IMR-90 (cell line): ENCODE measurements around the gene ABHD17C. TPM values are rescaled to one million over a fixed set of nuclear protein-coding genes. Genes with fewer than 3 reads are reported as not detected.

Experiments
- ATAC-seq: fragments of 200-7000 bp; cut with Tn5 transposase; 2 replicates; pipeline ENCODE4 v1.9.1; 2020; ENCODE audit warnings: low read depth, mild to moderate bottlenecking, moderate library complexity
- BruUV-seq: library from RNA; stranded (reverse); fragments of 400-500 nt; replicated peaks from 2 replicates; lab custom pipeline; 2021; lab: Mats Ljungman, UMichigan
- CTCF ChIA-PET: fragments of 300-600 bp; formaldehyde crosslinking; extraction: SDS; loops from one replicate; lab custom pipeline; 2021; ENCODE audit warnings: antibody characterized with exemption; lab: Yijun Ruan, JAX
- POLR2A ChIA-PET: fragments of 300-600 bp; sonication (Branson Sonifier 250); formaldehyde crosslinking; loops from one replicate; lab custom pipeline; 2022; ENCODE audit warnings: antibody characterized with exemption; ENCODE audit not compliant: unreplicated experiment; lab: Charles Lee
- DNase-seq: peaks from one replicate; pipeline ENCODE4 v3.0.0; 2013
- H2AFZ ChIP-seq: replicated peaks from 2 replicates; pipeline ENCODE3; 2013; ENCODE audit warnings: low read length, mild to moderate bottlenecking; ENCODE audit not compliant: poor library complexity
- H2AK5ac ChIP-seq: 2 replicates; pipeline ENCODE4 v1.6.1; 2013; ENCODE audit warnings: low read depth, low read length, inconsistent platforms
- H2AK9ac ChIP-seq: replicated peaks from 2 replicates; pipeline ENCODE3; 2013; ENCODE audit warnings: mild to moderate bottlenecking, low read depth, low read length, moderate library complexity; ENCODE audit not compliant: poor library complexity
- H2BK120ac ChIP-seq: 2 replicates; pipeline ENCODE4 v1.6.1; 2013; ENCODE audit warnings: low read depth, low read length, inconsistent platforms
- H2BK15ac ChIP-seq: 3 replicates; pipeline ENCODE4 v1.6.1; 2013; ENCODE audit warnings: low read depth, low read length, inconsistent platforms
- H2BK20ac ChIP-seq: 2 replicates; pipeline ENCODE4 v1.6.1; 2013; ENCODE audit warnings: low read depth, mild to moderate bottlenecking, inconsistent platforms, low read length, moderate library complexity
- H2BK5ac ChIP-seq: 2 replicates; pipeline ENCODE4 v1.6.1; 2013; ENCODE audit warnings: mild to moderate bottlenecking, low read depth, low read length, inconsistent platforms; ENCODE audit not compliant: poor library complexity, severe bottlenecking
- H3K14ac ChIP-seq: replicated peaks from 2 replicates; pipeline ENCODE4 v1.6.1; 2013; ENCODE audit warnings: low read depth, low read length, inconsistent platforms
- H3K18ac ChIP-seq: 2 replicates; pipeline ENCODE4 v1.6.1; 2013; ENCODE audit warnings: low read depth, low read length, control low read depth
- H3K23ac ChIP-seq: 2 replicates; pipeline ENCODE4 v1.6.1; 2013; ENCODE audit warnings: low read depth, low read length, inconsistent platforms
- H3K27ac ChIP-seq: 2 replicates; pipeline ENCODE4 v1.5.1; 2013; ENCODE audit warnings: mild to moderate bottlenecking, control low read depth, low read length; ENCODE audit not compliant: insufficient read depth
- H3K27me3 ChIP-seq: 2 replicates; pipeline ENCODE4 v1.6.1; 2013; ENCODE audit warnings: low read length; ENCODE audit not compliant: control insufficient read depth, insufficient read depth
- H3K36me3 ChIP-seq: 2 replicates; pipeline ENCODE4 v1.6.1; 2013; ENCODE audit warnings: low read length, mixed read lengths; ENCODE audit not compliant: control insufficient read depth, insufficient read depth
- H3K4ac ChIP-seq: 2 replicates; pipeline ENCODE4 v1.6.1; 2013; ENCODE audit warnings: low read depth, low read length, inconsistent platforms
- H3K4me1 ChIP-seq: 2 replicates; pipeline ENCODE4 v1.6.1; 2013; ENCODE audit warnings: low read length, mixed read lengths; ENCODE audit not compliant: control insufficient read depth, insufficient read depth
- H3K4me2 ChIP-seq: 2 replicates; pipeline ENCODE4 v1.6.1; 2013; ENCODE audit warnings: low read depth, mild to moderate bottlenecking, control low read depth, low read length, moderate library complexity
- H3K4me3 ChIP-seq: 2 replicates; pipeline ENCODE4 v1.5.1; 2013; ENCODE audit warnings: low read depth, mild to moderate bottlenecking, control low read depth, low read length, moderate library complexity; ENCODE audit not compliant: insufficient read depth
- H3K56ac ChIP-seq: 2 replicates; pipeline ENCODE4 v1.6.1; 2013; ENCODE audit warnings: low read length, inconsistent platforms; ENCODE audit not compliant: insufficient read depth; ENCODE audit errors: extremely low read depth
- H3K79me1 ChIP-seq, 2 experiments: 2 replicates each; pipeline ENCODE4 v1.6.1; 2013; ENCODE audit warnings: low read length in 2 of 2, inconsistent platforms in 1 of 2, low read depth in 1 of 2
- H3K9ac ChIP-seq: 2 replicates; pipeline ENCODE4 v1.6.1; 2013; ENCODE audit warnings: low read depth, low read length, control low read depth
- H3K9me1 ChIP-seq: 2 replicates; pipeline ENCODE4 v1.6.1; 2013; ENCODE audit warnings: low read length, inconsistent platforms; ENCODE audit not compliant: insufficient read depth
- H3K9me3 ChIP-seq: 2 replicates; pipeline ENCODE4 v1.6.1; 2013; ENCODE audit warnings: low read length; ENCODE audit not compliant: control insufficient read depth, insufficient read depth
- H4K20me1 ChIP-seq: 2 replicates; pipeline ENCODE4 v1.6.1; 2013; ENCODE audit warnings: low read length, inconsistent platforms; ENCODE audit not compliant: insufficient read depth
- H4K5ac ChIP-seq: 2 replicates; pipeline ENCODE4 v1.6.1; 2013; ENCODE audit warnings: mild to moderate bottlenecking, low read depth, low read length, control low read depth
- H4K8ac ChIP-seq, 2 experiments: 2 replicates each; pipeline ENCODE4 v1.6.1; 2013; ENCODE audit warnings: low read depth in 2 of 2, low read length in 2 of 2, control low read depth in 1 of 2, inconsistent platforms in 1 of 2
- H4K91ac ChIP-seq: 2 replicates; pipeline ENCODE4 v1.6.1; 2013; ENCODE audit warnings: low read depth, low read length, inconsistent platforms; ENCODE audit not compliant: insufficient read depth
- FOS ChIP-seq: fragments of 150-350 bp; IDR thresholded peaks from 2 replicates; pipeline ENCODE4 v1.6.1; 2016; ENCODE audit warnings: low read depth, low read length
- MAFK ChIP-seq: IDR thresholded peaks from 2 replicates; pipeline ENCODE4 v1.6.1; 2012; ENCODE audit warnings: low read depth, low read length, improper control_type of control experiment
- MXI1 ChIP-seq: IDR thresholded peaks from 2 replicates; pipeline ENCODE4 v1.6.1; 2012; ENCODE audit warnings: low read depth, mild to moderate bottlenecking, low read length, moderate library complexity, borderline replicate concordance
- WGBS, 2 experiments: methylation state at CpG; one replicate each; pipeline versions ENCODE4 v1.1.5 to v1.1.7; 2013; ENCODE audit warnings: missing lambda C conversion rate in 2 of 2; ENCODE audit not compliant: insufficient read length in 1 of 2; ENCODE audit errors: extremely low coverage in 2 of 2; 5-methylcytosine and 5-hydroxymethylcytosine counted together
- dilution Hi-C: fragments of 300-500 bp; cut with HindIII; formaldehyde crosslinking; loops from one replicate; pipeline ENCODE4 v1.14.3; 2018; ENCODE audit warnings: low sequenced_read_pairs; ENCODE audit not compliant: unreplicated experiment
- in situ Hi-C: fragments of 300-500 bp; cut with MboI; formaldehyde crosslinking; loops from 3 replicates; pipeline ENCODE4 v1.14.3; 2019; ENCODE audit warnings: low sequenced_read_pairs, inconsistent platforms, mixed read lengths
- intact Hi-C: fragments of 100-400 bp; cut with micrococcal nuclease; formaldehyde crosslinking; loops from 2 replicates; pipeline ENCODE4 v1.10.0; 2022
- polyA plus RNA-seq, 3 experiments: library from polyadenylated mRNA; depleted of rRNA; stranded (reverse); fragments of >200 nt; gene quantifications; 2 replicates each; pipeline ENCODE4 v1.2.3, GENCODE V29; 2012; ENCODE audit warnings: low replicate concordance in 1 of 3
- total RNA-seq: library from RNA; depleted of rRNA; stranded (reverse); fragments of >200 nt; gene quantifications from 2 replicates; pipeline ENCODE4 v1.2.3, GENCODE V29; 2012

ABHD17C gene
- total and polyA plus RNA-seq, 2 of the 4 experiments (the other 2 are of a cell fraction), result 5.4 to 10.3 TPM

DNA sequence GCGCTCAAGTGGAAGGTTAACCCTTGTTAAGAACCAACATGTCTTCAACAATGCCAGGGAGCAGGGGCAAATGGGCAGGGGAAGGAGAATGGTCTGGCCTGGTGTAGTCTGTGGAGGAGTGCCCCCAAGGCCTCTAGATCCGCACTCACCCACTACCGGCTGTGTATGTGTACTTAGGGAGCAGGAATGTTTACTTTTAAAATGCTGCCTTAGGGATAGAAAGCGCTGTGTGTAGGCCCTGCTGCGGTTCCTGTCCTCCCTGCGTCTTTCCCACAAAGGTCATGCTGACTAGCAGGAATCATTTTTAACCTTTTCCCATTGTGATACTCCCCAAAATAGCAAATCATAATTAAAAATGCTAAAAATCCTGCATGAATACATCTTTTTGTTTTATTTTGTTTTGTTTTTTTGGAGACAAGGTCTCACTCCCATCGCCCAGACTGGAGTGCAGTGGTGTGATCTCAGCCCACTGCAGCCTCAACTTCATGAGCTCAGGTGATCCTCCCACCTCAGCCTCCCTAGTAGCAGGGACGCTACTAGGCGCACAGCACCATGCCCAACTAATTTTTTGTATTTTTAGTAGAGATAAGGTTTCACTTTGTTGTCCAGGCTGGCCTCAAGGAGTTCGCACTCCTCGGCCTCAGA lies 48.2 kb downstream of the ABHD17C start:
- CTCF ChIA-PET, result no interaction called here
- intact Hi-C loops, result loop anchor here (1.0 kb wide), 1 partner anchor 8 kb away; no protein-coding TSS in a partner anchor

More for the DNA sequence above, 48.2 kb downstream of the ABHD17C start:
- H2AK9ac ChIP-seq, result peak overlapping the region; percentile 33
- H2BK5ac ChIP-seq, result peak overlapping the region; percentile 25
- no peak overlapping the region; the same call in none of the 2 replicates for H3K4me2 ChIP-seq
- dilution Hi-C loops, result no loop called here
- no peak for TF ChIP-seq MXI1
- TF ChIP-seq MAFK, result no peak
- no peak for TF ChIP-seq FOS
- peaks cover 36% of the 10 kb centered on the region for H4K20me1 ChIP-seq
- peaks cover 6% of the 10 kb centered on the region for H3K36me3 ChIP-seq
- BruUV-seq, result no TSS peak
- no peak overlapping the region for H3K9ac ChIP-seq
- H4K5ac ChIP-seq, result no peak overlapping the region; the same call in 1 of the 2 replicates
- no peaks in the 10 kb centered on the region for H3K9me3 ChIP-seq
- 100% methylated on average over 1 of the region's 11 CpGs; no CpG with 5 or more reads in 1 of the 2 experiments for WGBS, 2 experiments
- peaks cover 16% of the 10 kb centered on the region for H3K9me1 ChIP-seq
- 0 out of 2 replicates have a peak overlapping the region, but pooled peaks have one; percentile 37 for H3K14ac ChIP-seq
- POLR2A ChIA-PET, result no interaction called here
- peak; percentile 57 for DNase-seq
- H4K91ac ChIP-seq, result no peak overlapping the region
- H3K79me1 ChIP-seq, result peaks cover 56 to 90% of the 10 kb centered on the region in 2 experiments
- H4K8ac ChIP-seq, result peak overlapping the region in 1 of 2 experiments; percentile 71; a peak in 1 of 4 replicates
- peak overlapping the region; percentile 45; the same call in 1 of the 2 replicates for H3K4ac ChIP-seq
- H3K27me3 ChIP-seq, result no peaks in the 10 kb centered on the region
- H3K4me3 ChIP-seq, result no peak overlapping the region
- peaks cover 10% of the 10 kb centered on the region for H3K4me1 ChIP-seq
- peak overlapping the region; percentile 34 for H2AFZ ChIP-seq
- H3K23ac ChIP-seq, result no peak overlapping the region; the same call in 1 of the 2 replicates
- H2BK120ac ChIP-seq, result peak overlapping the region; percentile 51
- ATAC-seq, result peak; percentile 91
- no peak overlapping the region; the same call in 1 of the 2 replicates for H3K56ac ChIP-seq
- H3K27ac ChIP-seq, result peak overlapping the region; percentile 42; the same call in 1 of the 2 replicates
- no peak overlapping the region for H2BK15ac ChIP-seq
- peak overlapping the region; percentile 56; the same call in 1 of the 2 replicates for H2AK5ac ChIP-seq
- in situ Hi-C loops, result no loop called here
- no peak overlapping the region for H3K18ac ChIP-seq
- H2BK20ac ChIP-seq, result peak overlapping the region; percentile 5; the same call in 1 of the 2 replicates
